A549 (cell line): ENCODE data around the gene TACSTD2. TPM values are rescaled to one million over a fixed set of nuclear protein-coding genes. Genes with fewer than 3 reads are reported as not detected.

ENCODE experiments used
- ATAC-seq, 2 experiments: fragments of 200-7000 bp in 1 of 2; fragments of >200 bp in 1 of 2; cut with Nextera tagmentation in 1 of 2; cut with Tn5 transposase in 1 of 2; 3 replicates each; pipeline versions ENCODE4 v1.8.0 to v1.9.1; 2018 to 2020; ENCODE audit warnings: mild to moderate bottlenecking in 1 of 2, moderate library complexity in 1 of 2
- CTCF ChIA-PET: fragments of 300-600 bp; sonication (Branson Sonifier 250); formaldehyde crosslinking; extraction: SDS; loops from one replicate; lab custom pipeline; 2021; ENCODE audit warnings: antibody characterized with exemption, inconsistent platforms; lab: Yijun Ruan, JAX
- POLR2A ChIA-PET: fragments of 350-600 bp; formaldehyde crosslinking; extraction: SDS; loops from one replicate; lab custom pipeline; 2021; ENCODE audit warnings: antibody characterized with exemption, inconsistent platforms; lab: Yijun Ruan, JAX
- DNase-seq, 2 experiments: peaks; one replicate each; pipeline versions ENCODE4 v3.0.0 to v3.0.0-alpha.2; 2011 to 2016; ENCODE audit warnings: low read depth in 1 of 2, low spot score in 1 of 2
- FAIRE-seq: peaks from 2 replicates; lab custom pipeline; 2011; peaks lifted over from hg19 to GRCh38; lab: Jason Lieb, UNC
- H3K27ac ChIP-seq, 2 experiments: fragments of >200 bp; sonication (Bioruptor Twin); formaldehyde crosslinking; 3 replicates each; pipeline ENCODE4 v1.5.1; 2016 to 2017
- H3K4me1 ChIP-seq: fragments of >200 bp; sonication (Bioruptor Twin); formaldehyde crosslinking; 3 replicates; pipeline ENCODE4 v1.6.1; 2016
- H3K4me2 ChIP-seq: fragments of >200 bp; sonication (Bioruptor Twin); formaldehyde crosslinking; 3 replicates; pipeline ENCODE4 v1.6.1; 2016
- H3K4me3 ChIP-seq: fragments of >200 bp; sonication (Bioruptor Twin); formaldehyde crosslinking; 3 replicates; pipeline ENCODE4 v1.5.1; 2016
- H3K9me3 ChIP-seq: fragments of >200 bp; sonication (Bioruptor Twin); formaldehyde crosslinking; 3 replicates; pipeline ENCODE4 v1.6.1; 2016
- BHLHE40 ChIP-seq: IDR thresholded peaks from 2 replicates; pipeline ENCODE4 v1.6.1; 2012; ENCODE audit warnings: low read depth, low read length, inconsistent platforms
- CBX8 ChIP-seq: fragments of 200-600 bp; sonication (generic); IDR thresholded peaks from 2 replicates; pipeline ENCODE4 v1.6.1; 2016
- CEBPB ChIP-seq, 2 experiments: fragments of >200 bp in 1 of 2; sonication (Bioruptor Twin) in 1 of 2; formaldehyde crosslinking in 1 of 2; IDR thresholded peaks; 2 replicates each; pipeline ENCODE4 v1.6.1; 2012 to 2016
- CHD2 ChIP-seq: fragments of 150-350 bp; IDR thresholded peaks from 2 replicates; pipeline ENCODE4 v1.6.1; 2014; ENCODE audit warnings: low read length; ENCODE audit not compliant: partially characterized antibody
- EHF ChIP-seq: fragments of 250-450 bp; sonication (Bioruptor Pico); IDR thresholded peaks from 2 replicates; pipeline ENCODE4 v1.5.0; 2020; ENCODE audit warnings: mild to moderate bottlenecking
- EHMT2 ChIP-seq: fragments of 200-600 bp; sonication (generic); IDR thresholded peaks from 2 replicates; pipeline ENCODE4 v1.6.1; 2016; ENCODE audit warnings: antibody characterized with exemption, low read depth, mild to moderate bottlenecking, moderate library complexity
- ESRRA ChIP-seq: fragments of 150-350 bp; IDR thresholded peaks from 2 replicates; pipeline ENCODE4 v1.6.1; 2014; ENCODE audit warnings: mild to moderate bottlenecking, low read length, borderline replicate concordance
- FOSB ChIP-seq: fragments of 250-450 bp; sonication (Bioruptor Pico); IDR thresholded peaks from 2 replicates; pipeline ENCODE4 v1.5.0; 2020; ENCODE audit warnings: mild to moderate bottlenecking, moderate library complexity
- FOSL2 ChIP-seq, 2 experiments: fragments of 450-650 bp in 1 of 2; fragments of >200 bp in 1 of 2; sonication (Bioruptor Twin) in 1 of 2; formaldehyde crosslinking; IDR thresholded peaks; 2 replicates each; pipeline versions ENCODE4 v1.5.0 to v1.6.1; 2016 to 2020; ENCODE audit warnings: mild to moderate bottlenecking in 1 of 2, moderate library complexity in 1 of 2
- GATA3 ChIP-seq: IDR thresholded peaks from 2 replicates; pipeline ENCODE4 v1.6.1; 2012; ENCODE audit warnings: borderline replicate concordance
- HDAC2 ChIP-seq: fragments of 200-600 bp; sonication (generic); IDR thresholded peaks from 2 replicates; pipeline ENCODE4 v1.6.1; 2016
- HES2 ChIP-seq: fragments of >200 bp; sonication (Bioruptor Twin); formaldehyde crosslinking; IDR thresholded peaks from 2 replicates; pipeline ENCODE4 v1.6.1; 2016
- HOXB5 ChIP-seq: fragments of 250-450 bp; sonication (Bioruptor Pico); IDR thresholded peaks from 2 replicates; pipeline ENCODE4 v1.5.0; 2020; ENCODE audit warnings: mild to moderate bottlenecking, moderate library complexity
- JUN ChIP-seq, 2 experiments: fragments of >200 bp; sonication (Bioruptor Twin); formaldehyde crosslinking; IDR thresholded peaks; 2 replicates in 1 of 2; 3 replicates in 1 of 2; pipeline ENCODE4 v1.6.1; 2016 to 2017
- JUNB ChIP-seq: fragments of >200 bp; sonication (Bioruptor Twin); formaldehyde crosslinking; IDR thresholded peaks from 2 replicates; pipeline ENCODE4 v1.6.1; 2016
- KDM1A ChIP-seq: fragments of 200-600 bp; sonication (generic); IDR thresholded peaks from 2 replicates; pipeline ENCODE4 v1.6.1; 2016; ENCODE audit warnings: low read depth, mild to moderate bottlenecking
- KDM5A ChIP-seq: fragments of 200-600 bp; sonication (generic); IDR thresholded peaks from 2 replicates; pipeline ENCODE4 v1.6.1; 2016; ENCODE audit warnings: antibody characterized with exemption, mild to moderate bottlenecking
- MAFK ChIP-seq: fragments of 450-650 bp; IDR thresholded peaks from 2 replicates; pipeline ENCODE4 v1.6.1; 2014; ENCODE audit not compliant: partially characterized antibody
- MAZ ChIP-seq: fragments of 150-350 bp; IDR thresholded peaks from 2 replicates; pipeline ENCODE4 v1.6.1; 2014; ENCODE audit warnings: antibody characterized with exemption, low read depth, low read length, borderline replicate concordance
- MYC ChIP-seq: IDR thresholded peaks from 2 replicates; pipeline ENCODE4 v1.6.1; 2012; ENCODE audit warnings: mild to moderate bottlenecking, inconsistent platforms, low read length, improper control_type of control experiment, borderline replicate concordance
- NPAS2 ChIP-seq: fragments of 250-450 bp; sonication (Bioruptor Pico); IDR thresholded peaks from 2 replicates; pipeline ENCODE4 v1.8.0; 2022; ENCODE audit warnings: mild to moderate bottlenecking, moderate library complexity, borderline replicate concordance
- NR3C1 ChIP-seq: fragments of >200 bp; sonication (Bioruptor Twin); formaldehyde crosslinking; IDR thresholded peaks from 3 replicates; pipeline ENCODE4 v1.6.1; 2017
- PHF8 ChIP-seq: fragments of 200-600 bp; sonication (generic); IDR thresholded peaks from 2 replicates; pipeline ENCODE4 v1.6.1; 2016; ENCODE audit warnings: low read depth, mild to moderate bottlenecking, antibody characterized with exemption, moderate library complexity, borderline replicate concordance
- POLR2AphosphoS2 ChIP-seq: conservative IDR thresholded peaks from 2 replicates; pipeline ENCODE4 v1.6.1; 2012; ENCODE audit warnings: low read length, improper control_type of control experiment, inconsistent platforms
- RAD21 ChIP-seq, 2 experiments: fragments of >200 bp in 1 of 2; sonication (Bioruptor Twin) in 1 of 2; formaldehyde crosslinking in 1 of 2; IDR thresholded peaks in 1 of 2; conservative IDR thresholded peaks in 1 of 2; 2 replicates in 1 of 2; 3 replicates in 1 of 2; pipeline ENCODE4 v1.6.1; 2012 to 2018; ENCODE audit warnings: inconsistent platforms in 1 of 2
- RARB ChIP-seq: fragments of 250-450 bp; sonication (Bioruptor Pico); IDR thresholded peaks from 2 replicates; pipeline ENCODE4 v1.8.0; 2021; ENCODE audit warnings: mild to moderate bottlenecking, moderate library complexity
- RFX5 ChIP-seq: fragments of 450-650 bp; IDR thresholded peaks from 2 replicates; pipeline ENCODE4 v1.7.1; 2014; ENCODE audit warnings: antibody characterized with exemption, mild to moderate bottlenecking, moderate library complexity
- SREBF2 ChIP-seq: fragments of 450-650 bp; IDR thresholded peaks from 2 replicates; pipeline ENCODE4 v1.6.1; 2014; ENCODE audit warnings: mild to moderate bottlenecking, moderate library complexity
- USF2 ChIP-seq: fragments of 450-650 bp; IDR thresholded peaks from 2 replicates; pipeline ENCODE4 v1.6.1; 2014; ENCODE audit warnings: antibody characterized with exemption
- WGBS: methylation state at CpG from one replicate; pipeline ENCODE4 v1.1.6; 2017; ENCODE audit errors: missing lambda C conversion rate; 5-methylcytosine and 5-hydroxymethylcytosine counted together
- polyA plus RNA-seq, 4 experiments: library from polyadenylated mRNA; depleted of rRNA in 3 of 4; stranded (reverse); fragments of >200 nt; fragmentation: RNase III in 1 of 4; extraction: RNeasy Plus Mini Kit Qiagen cat#74134 plus additional on column Dnase treatment in 1 of 4; gene quantifications; 2 replicates in 3 of 4; 3 replicates in 1 of 4; pipeline ENCODE4 v1.2.3, GENCODE V29; 2011 to 2017
- TF ChIP-seq, protein P1 (sequence below): IDR thresholded peaks from 2 replicates; pipeline ENCODE4 v1.6.1; 2012

The TACSTD2 gene
- polyA plus RNA-seq, 2 of the 4 experiments (the other 2 are of a cell fraction) = not detected

DNA sequence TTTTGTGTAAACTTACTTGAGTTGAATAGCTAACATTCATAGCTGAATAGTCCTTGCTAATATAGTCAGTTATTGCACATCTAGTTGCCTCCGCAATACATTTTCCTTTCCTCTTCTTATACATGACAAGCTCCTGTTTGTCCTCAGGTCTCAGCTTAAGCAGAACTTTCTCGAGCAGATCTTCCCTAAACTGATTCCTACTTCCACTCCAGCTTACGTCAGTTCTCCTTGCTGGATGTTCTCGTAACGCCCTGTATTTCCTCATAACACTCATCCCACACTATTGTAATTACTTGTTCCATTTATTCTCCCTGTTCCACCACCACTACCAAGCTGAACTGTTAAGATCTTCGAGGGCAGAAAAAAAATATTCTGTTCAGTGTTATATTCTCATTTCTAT, 15.4 kb downstream of the TACSTD2 start:
- no peak for ATAC-seq
- no peak overlapping the region for H3K27ac ChIP-seq
- 19% methylated on average over 6 of the region's 6 CpGs for WGBS
- no peak for TF ChIP-seq NPAS2 (CRISPR knock-in tag)
- no peak for TF ChIP-seq FOSB
- TF ChIP-seq CHD2 = no peak
- TF ChIP-seq SREBF2 = no peak
- TF ChIP-seq, protein P1, sequence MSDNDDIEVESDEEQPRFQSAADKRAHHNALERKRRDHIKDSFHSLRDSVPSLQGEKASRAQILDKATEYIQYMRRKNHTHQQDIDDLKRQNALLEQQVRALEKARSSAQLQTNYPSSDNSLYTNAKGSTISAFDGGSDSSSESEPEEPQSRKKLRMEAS = no peak
- TF ChIP-seq RFX5 = no peak
- TF ChIP-seq GATA3 = no peak
- no peak for TF ChIP-seq USF2
- TF ChIP-seq HES2 = no peak
- no peak for TF ChIP-seq ESRRA
- no peak for TF ChIP-seq PHF8
- TF ChIP-seq, all 56 proteins: peak for 0
- H3K4me2 ChIP-seq = no peak overlapping the region
- H3K9me3 ChIP-seq = peaks cover 9% of the 10 kb centered on the region; the same call in 2 of the 3 replicates
- ChIA-PET CTCF (interaction anchor here (1.0 to 1.1 kb wide), 3 partner anchors 15 to 91 kb away, joined by 3 read pairs; partner anchors contain the start of gene OMA1), POLR2A (interaction anchor here (0.9 kb wide), 1 partner anchor 15 kb away, joined by 3 read pairs; no protein-coding TSS in a partner anchor)
- no peak for DNase-seq
- FAIRE-seq = no peak
- no peak overlapping the region for H3K4me3 ChIP-seq
- H3K4me1 ChIP-seq = no peaks in the 10 kb centered on the region

GRCh38 chr1:58555393-58555792, 21.7 kb downstream of the TACSTD2 start:
- POLR2A ChIA-PET = no interaction called here
- WGBS = 86% methylated on average over 1 of the region's 1 CpG
- H3K4me2 ChIP-seq = no peak overlapping the region
- no peak for DNase-seq
- CTCF ChIA-PET = no interaction called here
- peaks cover 8% of the 10 kb centered on the region; the same call in 2 of the 3 replicates for H3K9me3 ChIP-seq
- H3K4me3 ChIP-seq = no peak overlapping the region
- FAIRE-seq = no peak
- TF ChIP-seq KDM5A = no peak
- TF ChIP-seq KDM1A = no peak
- TF ChIP-seq MAZ = no peak
- no peak for TF ChIP-seq RARB
- TF ChIP-seq, protein P1 = no peak
- TF ChIP-seq USF2 = no peak
- no peak for TF ChIP-seq EHMT2
- no peak for TF ChIP-seq FOSL2 (IDR thresholded peaks at IDR 0.05)
- no peak for TF ChIP-seq FOSL2 (CRISPR knock-in tag; IDR thresholded peaks at IDR 0.05)
- TF ChIP-seq ESRRA = no peak
- TF ChIP-seq EHF (CRISPR knock-in tag) = no peak
- no peak for TF ChIP-seq NR3C1
- no peak for ATAC-seq
- no peak overlapping the region for H3K27ac ChIP-seq
- H3K4me1 ChIP-seq = no peaks in the 10 kb centered on the region

DNA sequence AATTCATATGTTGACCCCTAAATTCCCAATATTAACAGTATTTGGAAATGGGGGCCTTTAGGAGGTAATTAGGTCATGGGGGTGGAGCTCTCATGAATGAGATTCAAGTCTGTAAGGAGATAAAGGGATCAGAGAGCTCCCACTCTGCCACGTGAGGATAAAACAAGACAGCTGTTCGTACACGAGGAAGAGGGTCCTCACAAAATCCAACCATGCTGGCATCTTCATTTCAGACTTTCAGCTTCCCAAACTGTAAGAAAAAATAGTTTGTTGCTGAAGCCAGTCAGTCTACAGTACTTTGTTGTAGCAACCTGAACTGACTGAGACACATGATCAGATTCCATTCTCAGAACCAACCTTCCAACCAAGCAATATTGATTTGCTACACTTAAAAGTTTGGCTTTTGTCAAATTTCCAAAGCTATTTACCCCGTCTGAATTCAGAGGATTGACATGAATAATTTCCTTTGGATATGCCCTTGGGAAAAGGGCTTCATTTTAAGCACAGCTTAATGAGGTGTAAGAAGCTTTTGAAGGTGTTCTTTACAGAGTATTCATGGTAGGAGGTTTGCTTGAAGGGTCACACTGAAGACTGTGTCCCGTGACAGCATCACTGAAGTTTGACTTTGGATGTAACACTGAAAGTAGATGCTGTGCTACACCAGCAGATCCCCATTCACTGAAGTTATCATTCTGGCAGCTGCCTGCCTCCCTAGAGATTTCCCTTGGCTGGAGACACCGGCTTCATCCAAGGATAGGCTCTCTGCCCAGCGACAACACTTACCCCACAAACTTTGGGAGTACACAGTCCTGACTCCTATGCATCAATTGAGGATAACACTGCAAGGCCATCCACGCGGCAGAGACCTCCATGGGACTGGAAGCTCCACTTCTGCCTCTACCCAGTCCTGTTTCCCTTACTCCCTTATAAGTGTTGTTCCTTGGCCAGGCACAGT, 25.6 kb downstream of the TACSTD2 start:
- WGBS = 52% methylated on average over 9 of the region's 9 CpGs
- POLR2A ChIA-PET = no interaction called here
- ATAC-seq (no peak), DNase-seq (no peak), FAIRE-seq (no peak)
- Histone ChIP-seq H3K4me1 (no peaks in the 10 kb centered on the region), H3K27ac (no peak overlapping the region), H3K9me3 (no peaks in the 10 kb centered on the region), H3K4me2 (no peak overlapping the region), H3K4me3 (no peak overlapping the region)
- CTCF ChIA-PET = no interaction called here
- TF ChIP-seq POLR2AphosphoS2 (no peak), HOXB5 (CRISPR knock-in tag) (no peak), RAD21 (conservative IDR thresholded peaks at IDR 0.05 in 1 of 2, IDR thresholded peaks at IDR 0.05 in 1 of 2) (no peak), JUNB (no peak), GATA3 (no peak), EHF (CRISPR knock-in tag) (no peak), SREBF2 (no peak), KDM5A (no peak), CEBPB (IDR thresholded peaks at IDR 0.05) (no peak), FOSL2 (IDR thresholded peaks at IDR 0.05) (no peak), FOSL2 (CRISPR knock-in tag; IDR thresholded peaks at IDR 0.05) (no peak), CBX8 (no peak), MAFK (no peak), JUN (IDR thresholded peaks at IDR 0.05) (no peak), HDAC2 (no peak), PHF8 (no peak), MYC (no peak), BHLHE40 (no peak), NPAS2 (CRISPR knock-in tag) (no peak)
